Measurements from ENCODE around the gene FALEC.

Gene FALEC

DNA sequence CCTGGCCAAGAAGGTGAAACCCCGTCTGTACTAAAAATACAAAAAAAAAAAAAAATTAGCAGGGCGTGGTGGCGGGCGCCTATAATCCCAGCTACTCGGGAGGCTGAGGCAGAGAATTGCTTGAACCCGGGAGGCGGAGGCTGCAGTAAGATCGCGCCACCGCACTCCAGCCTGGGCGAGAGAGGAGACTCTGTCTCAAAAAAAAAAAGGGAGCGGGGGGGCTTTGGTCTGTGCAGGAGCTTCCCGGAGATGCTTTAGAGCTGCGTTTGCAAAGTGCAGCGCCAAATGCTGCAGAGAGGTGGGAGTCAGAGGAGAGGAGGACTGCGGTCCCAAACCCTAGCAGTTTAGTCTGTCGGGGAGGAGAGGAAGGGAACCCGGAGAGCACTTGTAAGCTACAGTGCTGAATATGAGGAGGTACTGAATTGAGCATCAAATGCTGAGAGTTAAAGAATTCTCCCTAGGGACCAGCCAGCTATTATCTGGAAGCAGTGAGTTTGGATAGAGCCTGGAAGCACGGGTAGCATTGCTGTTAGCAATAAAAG, 569 bp downstream of the FALEC start:
- Histone ChIP-seq H3K4me3 (ENCODE audit: low read depth, low read length) (peak overlapping the region; percentile 56), H3K27ac (peak overlapping the region; percentile 72), H3K9me3 (ENCODE audit: severe bottlenecking) (no peaks in the 10 kb centered on the region), H3K36me3 (no peaks in the 10 kb centered on the region), H3K27me3 (ENCODE audit: insufficient read depth, low read depth, severe bottlenecking) (no peaks in the 10 kb centered on the region)
- no peak for TF ChIP-seq CTCF (IDR thresholded peaks at IDR 0.05; ENCODE audit: low read depth, low read length)
- no peak for DNase-seq

- Histone ChIP-seq H3K36me3 (no peaks in the 10 kb centered on the region), H3K4me3 (ENCODE audit: low read depth, low read length) (peak overlapping the region; percentile 56), H3K9me3 (ENCODE audit: severe bottlenecking) (no peaks in the 10 kb centered on the region), H3K27me3 (ENCODE audit: insufficient read depth, low read depth, severe bottlenecking) (no peaks in the 10 kb centered on the region), H3K27ac (no peak overlapping the region)
- TF ChIP-seq CTCF (IDR thresholded peaks at IDR 0.05; ENCODE audit: low read depth, low read length) = no peak
- no peak for DNase-seq
Measured at GRCh38 chr1:150516616-150517015, 1.1 kb downstream of the FALEC start.

DNA sequence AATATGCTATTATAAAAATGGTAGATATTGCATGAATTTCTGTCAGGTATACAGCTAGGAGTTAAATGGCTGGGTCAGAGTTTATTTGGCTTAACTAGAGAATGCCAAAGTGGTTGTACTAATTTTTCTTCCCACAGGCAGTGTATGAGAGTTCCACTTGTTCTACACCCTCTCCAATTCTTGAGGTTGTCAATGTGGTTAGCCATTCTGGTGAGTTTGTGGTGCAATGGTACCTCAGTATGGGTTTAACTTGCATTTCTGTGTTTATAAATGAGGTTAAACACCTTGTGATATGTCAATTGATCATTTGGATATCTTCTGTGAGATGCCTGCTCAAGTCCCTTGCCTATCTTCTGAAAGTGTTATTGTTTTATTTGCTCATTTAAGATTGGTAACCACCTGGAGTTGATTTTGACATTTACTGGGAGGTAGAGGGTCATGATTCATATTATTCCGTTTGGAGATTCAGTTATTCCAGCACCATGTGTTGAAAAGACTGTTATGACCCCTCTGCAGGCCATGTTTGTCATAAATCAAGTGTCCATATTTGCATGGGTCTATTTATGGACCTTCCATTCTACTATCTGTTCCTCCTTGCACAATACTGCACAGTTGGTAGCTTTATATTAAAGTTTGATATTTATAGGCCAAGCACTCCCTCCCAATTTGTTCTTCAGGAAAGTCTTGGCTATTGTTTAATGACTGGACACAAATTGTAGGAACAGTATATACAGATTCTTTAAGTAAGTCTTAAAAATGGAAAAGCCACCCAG, 5.8 kb downstream of the FALEC start:
- H3K27ac ChIP-seq = no peak overlapping the region
- H3K4me3 ChIP-seq (ENCODE audit: low read depth, low read length) = no peak overlapping the region
- no peaks in the 10 kb centered on the region for H3K27me3 ChIP-seq (ENCODE audit: insufficient read depth, low read depth, severe bottlenecking)
- H3K9me3 ChIP-seq (ENCODE audit: severe bottlenecking) = no peaks in the 10 kb centered on the region
- DNase-seq = no peak
- TF ChIP-seq CTCF (IDR thresholded peaks at IDR 0.05; ENCODE audit: low read depth, low read length) = no peak
- no peaks in the 10 kb centered on the region for H3K36me3 ChIP-seq

DNA sequence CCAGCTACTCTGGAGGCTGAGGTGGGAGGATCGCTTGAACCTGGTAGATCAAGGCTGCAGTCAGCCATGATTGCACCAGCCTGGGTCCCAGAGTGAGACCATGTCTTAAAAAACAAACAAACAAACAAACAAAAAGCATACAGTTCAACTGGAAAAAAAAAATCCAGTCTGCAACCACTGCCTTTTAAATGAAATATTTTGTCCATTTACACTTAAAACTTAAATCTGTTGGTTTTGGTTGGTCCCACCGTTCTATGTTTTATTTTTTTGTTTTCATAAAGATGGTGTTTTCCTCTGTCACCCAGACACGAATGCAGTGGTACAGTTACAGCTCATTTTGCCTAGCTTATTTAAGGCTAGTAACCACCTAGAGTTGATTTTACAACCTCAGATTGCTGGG, 9.8 kb downstream of the FALEC start:
- DNase-seq = no peak
- no peak for TF ChIP-seq CTCF (IDR thresholded peaks at IDR 0.05; ENCODE audit: low read depth, low read length)
- H3K27ac ChIP-seq = no peak overlapping the region
- no peaks in the 10 kb centered on the region for H3K27me3 ChIP-seq (ENCODE audit: insufficient read depth, low read depth, severe bottlenecking)
- peaks cover 3% of the 10 kb centered on the region for H3K9me3 ChIP-seq (ENCODE audit: severe bottlenecking)
- H3K36me3 ChIP-seq = no peaks in the 10 kb centered on the region
- no peak overlapping the region for H3K4me3 ChIP-seq (ENCODE audit: low read depth, low read length)

GRCh38 chr1:150528196-150528595, 12.6 kb downstream of the FALEC start:
- no peak overlapping the region for H3K27ac ChIP-seq
- peaks cover 3% of the 10 kb centered on the region for H3K9me3 ChIP-seq (ENCODE audit: severe bottlenecking)
- no peak for DNase-seq
- no peaks in the 10 kb centered on the region for H3K36me3 ChIP-seq
- no peak for TF ChIP-seq CTCF (IDR thresholded peaks at IDR 0.05; ENCODE audit: low read depth, low read length)
- no peaks in the 10 kb centered on the region for H3K27me3 ChIP-seq (ENCODE audit: insufficient read depth, low read depth, severe bottlenecking)
- H3K4me3 ChIP-seq (ENCODE audit: low read depth, low read length) = no peak overlapping the region
